Right renal cortex interstitium (tissue), 3 donors: Measurements from ENCODE around the gene CCDC86. TPM values are rescaled to one million over a fixed set of nuclear protein-coding genes. Genes with fewer than 3 reads are reported as not detected.

Experiments
- DNase-seq, 3 donors: peaks; one replicate each; pipeline ENCODE4 v3.0.0-alpha.2; 2013; ENCODE audit warnings: low read depth in 3 of 3, low spot score in 2 of 3
- polyA plus RNA-seq, 3 donors: library from polyadenylated mRNA; unstranded; fragments of 120-200 nt; gene quantifications; one replicate each; pipeline ENCODE4 v1.2.1, GENCODE V29; 2013; ENCODE audit not compliant: insufficient read length in 3 of 3

CCDC86 gene
- polyA plus RNA-seq, 3 donors: 16.8 to 17.1 (median 16.9) TPM

DNA sequence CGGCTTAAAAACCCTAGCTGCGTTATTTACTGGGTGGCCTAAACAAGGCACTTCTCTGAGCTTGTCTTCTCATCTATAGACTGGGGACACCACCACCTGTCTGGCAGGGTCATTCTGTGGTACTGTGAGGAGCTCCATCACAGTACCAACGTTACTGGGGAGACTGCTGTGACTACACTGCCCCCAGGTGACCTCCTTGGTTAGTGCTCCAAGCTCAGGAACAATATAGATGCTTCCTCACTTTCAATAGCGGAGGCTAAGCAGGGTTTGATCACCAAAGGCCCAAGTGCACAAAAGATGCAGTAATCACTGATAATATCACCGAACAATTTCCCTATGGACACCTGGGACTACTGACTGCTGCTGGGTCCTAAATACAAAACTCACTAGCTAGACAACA, 45.6 kb downstream of the CCDC86 start:
- no peak for DNase-seq

DNA sequence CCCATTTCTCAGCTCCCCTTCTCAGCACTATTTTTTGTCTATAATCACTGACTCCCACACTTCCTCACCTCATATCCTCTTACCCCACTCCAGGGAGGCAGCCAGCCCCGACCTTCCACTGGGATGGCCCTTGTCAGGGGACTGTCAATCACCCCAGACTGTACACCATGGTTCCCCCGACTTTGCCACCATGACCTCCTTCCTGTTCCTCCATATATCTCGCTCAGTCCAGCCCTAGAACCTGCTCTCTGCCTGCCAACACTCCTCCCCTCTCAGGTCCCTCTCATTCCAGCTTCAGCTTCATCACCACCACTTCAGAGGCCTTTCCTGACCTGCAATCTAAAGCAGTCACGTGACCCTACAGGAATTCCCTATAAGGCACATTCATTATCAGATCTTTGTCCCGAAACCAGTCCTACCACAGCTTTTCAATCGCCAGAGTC, 48.0 kb downstream of the CCDC86 start:
- DNase-seq: no peak

DNA sequence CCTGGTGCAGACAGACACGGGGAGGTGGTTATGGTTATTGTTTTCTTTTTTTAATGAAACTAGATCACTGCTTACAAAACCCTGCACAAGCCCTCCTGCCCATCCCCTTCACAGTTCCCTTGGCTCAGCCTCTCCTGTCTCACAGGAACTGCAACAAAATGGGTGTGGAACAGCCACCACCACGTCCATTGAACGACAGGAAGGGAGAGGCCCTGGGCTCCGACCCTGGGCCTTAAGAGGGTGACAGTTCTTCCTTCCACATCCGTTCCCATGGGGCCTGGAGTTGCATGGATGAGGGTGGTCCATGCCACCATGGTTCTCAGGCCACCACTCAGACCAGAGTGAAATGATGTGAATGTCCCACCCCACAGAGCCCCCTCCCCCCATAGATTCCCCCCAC, 48.8 kb downstream of the CCDC86 start:
- no peak for DNase-seq

DNA sequence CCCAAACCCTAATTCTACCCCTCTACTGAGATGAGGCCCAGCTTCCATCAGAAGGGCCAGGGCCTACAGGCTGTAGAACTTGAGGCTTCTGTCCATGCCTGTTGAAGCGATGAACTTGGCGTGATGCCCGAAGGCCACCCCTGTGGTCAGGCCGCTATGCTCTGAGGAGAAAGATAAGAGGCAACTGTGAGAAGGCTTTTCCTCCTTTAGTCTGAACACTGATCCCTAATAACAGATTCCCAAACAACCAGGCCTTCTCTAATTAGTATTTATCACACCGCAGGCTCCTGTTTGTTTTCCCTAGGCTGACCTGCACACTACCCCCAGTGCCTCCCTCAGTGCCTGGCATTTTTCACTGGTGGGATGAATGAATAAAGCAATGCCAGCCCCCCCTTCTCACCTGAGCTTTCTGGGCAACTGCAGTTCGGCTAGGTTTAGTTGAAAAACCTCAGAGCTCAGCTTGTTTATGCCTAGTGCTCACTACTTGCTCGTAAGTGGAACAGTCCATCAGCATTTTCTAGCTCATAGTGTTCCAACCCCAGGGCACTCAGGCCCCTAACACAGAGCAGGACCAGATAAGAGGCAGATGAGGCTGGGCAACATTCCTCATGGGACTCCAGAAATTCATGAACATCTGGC, 49.3 kb downstream of the CCDC86 start:
- DNase-seq: no peak

DNA sequence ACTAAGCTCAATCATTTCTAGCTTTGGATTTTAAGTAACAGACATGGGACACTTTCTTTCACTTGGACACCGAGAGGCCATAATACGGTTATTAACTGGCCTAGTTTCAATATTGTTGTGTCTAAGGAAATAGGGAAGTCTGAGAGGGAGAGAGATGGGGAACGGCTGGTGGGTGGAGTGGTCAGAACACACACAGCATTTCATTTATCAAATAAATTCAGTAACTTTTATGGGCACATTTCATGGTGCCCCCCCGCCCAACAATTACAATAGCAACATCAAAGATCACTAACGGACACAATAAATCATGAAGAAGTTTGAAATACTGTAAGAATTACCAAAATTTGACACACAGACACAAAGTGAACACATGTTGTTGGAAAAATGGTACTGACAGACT, 53.8 kb downstream of the CCDC86 start:
- no peak for DNase-seq

DNA sequence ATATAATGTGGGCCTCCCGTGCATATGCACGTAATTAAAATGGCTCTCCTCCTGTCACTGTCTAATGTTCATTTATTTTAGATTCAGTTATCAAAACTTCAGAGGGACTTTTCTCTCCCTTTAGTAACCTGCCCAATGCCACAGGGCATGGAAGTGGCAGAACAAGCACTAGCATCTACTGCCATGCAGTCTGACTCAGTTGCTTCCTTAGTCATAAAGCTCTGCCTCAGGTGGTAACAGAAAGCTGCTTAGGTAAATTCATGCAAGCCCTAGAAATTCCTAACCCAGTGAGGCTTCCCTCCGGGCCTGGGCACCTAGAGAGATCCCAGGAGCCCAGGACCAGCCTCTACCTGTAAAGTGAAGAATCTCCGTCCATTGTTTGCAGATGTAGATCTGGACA, 55.6 kb downstream of the CCDC86 start:
- no peak for DNase-seq

DNA sequence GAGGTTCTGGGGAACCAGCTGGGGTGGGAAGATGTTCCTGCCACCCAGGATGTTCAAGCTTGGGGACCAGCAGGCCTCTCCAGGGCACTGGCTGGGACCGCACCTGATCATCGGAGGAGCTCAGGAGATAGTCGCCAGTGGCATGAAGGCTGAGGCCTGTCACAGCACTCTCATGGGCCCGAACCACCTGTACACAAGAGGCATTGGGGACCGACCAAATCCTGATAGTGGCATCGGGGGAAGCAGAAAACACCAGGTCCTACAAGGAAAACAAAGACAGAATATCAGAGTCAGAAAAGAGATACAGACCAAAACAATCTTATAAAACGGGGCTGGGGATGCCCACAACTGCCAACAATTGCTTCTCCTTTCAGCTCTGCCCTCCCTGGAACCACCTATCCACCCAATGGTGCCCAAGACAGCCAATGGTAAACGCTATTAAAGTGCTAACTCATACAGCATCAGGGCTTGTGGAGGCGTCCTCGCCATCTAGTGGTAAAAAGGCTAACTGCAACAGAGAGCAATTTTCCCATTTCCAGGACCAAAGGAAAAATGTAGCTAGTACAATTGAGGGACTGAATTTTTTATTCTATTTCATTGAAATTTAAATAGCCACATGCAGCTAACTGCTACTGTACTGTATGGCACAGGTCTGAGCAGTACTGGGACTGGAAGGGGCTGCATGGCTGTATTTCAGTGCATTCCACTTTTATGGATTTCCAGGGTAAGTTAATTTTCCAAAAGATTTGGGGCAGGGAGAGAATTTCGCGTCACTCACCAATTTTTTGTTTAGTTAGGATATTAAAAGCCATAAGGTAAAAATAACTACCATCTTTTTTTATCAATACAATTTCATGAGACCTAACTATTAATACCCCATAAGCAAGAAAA, 57.4 kb downstream of the CCDC86 start:
- no peak for DNase-seq

DNA sequence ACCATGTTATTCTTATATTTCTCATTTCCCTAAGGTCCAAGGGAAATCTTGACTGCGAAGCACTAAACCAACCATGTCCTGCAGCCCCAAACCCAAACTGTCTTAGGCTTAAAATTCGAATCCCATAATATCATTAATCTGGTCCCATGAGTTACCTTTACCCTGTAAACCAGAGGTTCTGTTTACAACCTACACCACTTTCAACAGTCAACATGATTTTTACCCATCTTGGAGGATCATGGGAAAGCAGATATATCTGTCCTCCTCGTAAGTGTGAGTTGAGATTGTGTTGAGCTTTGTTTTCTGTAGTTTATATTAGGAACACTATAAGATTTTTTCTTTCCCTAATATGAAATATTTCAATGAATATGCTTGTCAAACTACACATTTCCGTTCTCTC, 58.1 kb downstream of the CCDC86 start:
- DNase-seq: no peak

Other genes starting within 250 kb of the CCDC86 start
- not detected for gene MS4A8, start 142.5 kb upstream of the CCDC86 start, polyA plus RNA-seq
- not detected for gene MS4A18, start 117.4 kb upstream of the CCDC86 start, polyA plus RNA-seq
- not detected for gene MS4A15, start 85.2 kb upstream of the CCDC86 start, polyA plus RNA-seq
- under 1 TPM; 0.11 to 0.18 (median 0.13) TPM for gene MS4A10, start 56.8 kb upstream of the CCDC86 start, polyA plus RNA-seq
- gene PTGDR2, start 13.8 kb downstream of the CCDC86 start, polyA plus RNA-seq: under 1 TPM; 0.08 to 0.25 (median 0.24) TPM
- gene ZP1, start 25.4 kb downstream of the CCDC86 start, polyA plus RNA-seq: not detected
- gene PRPF19, start 64.5 kb downstream of the CCDC86 start, polyA plus RNA-seq: 100 to 1,000 TPM; 132 to 140 (median 138) TPM
- 10 to 100 TPM; 86.2 to 91.3 (median 86.6) TPM for gene TMEM109, start 72.0 kb downstream of the CCDC86 start, polyA plus RNA-seq
- gene TMEM132A, start 82.3 kb downstream of the CCDC86 start, polyA plus RNA-seq: 10 to 100 TPM; 45.0 to 55.6 (median 46.9) TPM
- gene SLC15A3, start 110.1 kb downstream of the CCDC86 start, polyA plus RNA-seq: 10 to 100 TPM; 15.7 to 19.1 (median 17.5) TPM
- 1 to 10 TPM in 2 of 3 donors, under 1 TPM in 1; 0.82 to 1.5 (median 1.1) TPM for gene CD6, start 129.6 kb downstream of the CCDC86 start, polyA plus RNA-seq